Activated CD4-positive, alpha-beta T cell treated with anti-CD3 and anti-CD28 coated beads for 36 hours (primary cell): ENCODE results near the gene RTKN2. TPM values are rescaled to one million over a fixed set of nuclear protein-coding genes. Genes with fewer than 3 reads are reported as not detected.
"Not testable (repeated sequence)": the region's sequence is repeated elsewhere in the genome, so short reads cannot be mapped to it uniquely, and the experiment has no call there.

Experiments used
- ATAC-seq: fragments of 200-7000 bp; cut with Tn5 transposase; one replicate; pipeline ENCODE4 v1.10.0; 2021; ENCODE audit warnings: mild to moderate bottlenecking, moderate library complexity
- CTCF ChIA-PET: fragments of 350-600 bp; sonication (Branson Sonifier 250); formaldehyde crosslinking; loops from one replicate; lab custom pipeline; 2021; ENCODE audit warnings: antibody characterized with exemption; lab: Charles Lee
- POLR2A ChIA-PET: fragments of 350-600 bp; sonication (Branson Sonifier 250); formaldehyde crosslinking; loops from one replicate; lab custom pipeline; 2021; ENCODE audit warnings: antibody characterized with exemption, inconsistent platforms; lab: Charles Lee
- DNase-seq: peaks from one replicate; pipeline ENCODE4 v3.0.0-alpha.2; 2020
- H3K27ac Mint-ChIP-seq: one replicate; pipeline ENCODE4 v1.8.0; 2021; ENCODE audit warnings: mixed read lengths
- H3K27me3 Mint-ChIP-seq: one replicate; pipeline ENCODE4 v1.8.0; 2021; ENCODE audit warnings: mixed read lengths
- H3K36me3 Mint-ChIP-seq: one replicate; pipeline ENCODE4 v1.8.0; 2021; ENCODE audit warnings: low read depth, mixed read lengths
- H3K4me1 Mint-ChIP-seq: one replicate; pipeline ENCODE4 v1.8.0; 2021; ENCODE audit warnings: mixed read lengths
- H3K4me3 Mint-ChIP-seq: one replicate; pipeline ENCODE4 v1.8.0; 2021; ENCODE audit warnings: mild to moderate bottlenecking, moderate library complexity, mixed read lengths
- H3K9me3 Mint-ChIP-seq: one replicate; pipeline ENCODE4 v1.8.0; 2021; ENCODE audit warnings: low read depth, mixed read lengths
- intact Hi-C, 2 experiments: fragments of 100-400 bp; cut with DNase I in 1 of 2; cut with micrococcal nuclease in 1 of 2; formaldehyde crosslinking; loops; one replicate each; pipeline versions ENCODE4 v1.14.2 to v1.15.1; 2022 to 2024; cut with DNase I, micrococcal nuclease
- total RNA-seq, 2 experiments: library from RNA; stranded (reverse); gene quantifications; one replicate each; pipeline ENCODE4 v1.2.3, GENCODE V29; 2021

RTKN2 gene
- total RNA-seq, 2 experiments from 2014 or later, result 4.8 TPM

- ATAC-seq, H3K27me3 Mint-ChIP-seq, H3K4me1 Mint-ChIP-seq, H3K4me3 Mint-ChIP-seq, H3K36me3 Mint-ChIP-seq, intact Hi-C loops, H3K27ac Mint-ChIP-seq, DNase-seq, H3K9me3 Mint-ChIP-seq: not testable (repeated sequence)
- ChIA-PET POLR2A (interaction anchor here (0.6 kb wide), 1 partner anchor 156 kb away, joined by 5 read pairs; no protein-coding TSS in a partner anchor), CTCF (interaction anchor here (1.1 kb wide), 1 partner anchor 17 kb away, joined by 3 read pairs; no protein-coding TSS in a partner anchor)
These were observed 12.7 kb upstream of the RTKN2 start for GRCh38 chr10:62281348-62281747.

- H3K9me3 Mint-ChIP-seq, H3K4me1 Mint-ChIP-seq, ATAC-seq, H3K27ac Mint-ChIP-seq, DNase-seq, POLR2A ChIA-PET, CTCF ChIA-PET, intact Hi-C loops, H3K27me3 Mint-ChIP-seq, H3K36me3 Mint-ChIP-seq, H3K4me3 Mint-ChIP-seq: not testable (repeated sequence)
These were observed 11.7 kb upstream of the RTKN2 start for GRCh38 chr10:62280392-62280791.

- no peaks in the 10 kb centered on the region for H3K4me1 Mint-ChIP-seq
- POLR2A ChIA-PET, result no interaction called here
- no peak for ATAC-seq
- no peak overlapping the region for H3K27ac Mint-ChIP-seq
- H3K36me3 Mint-ChIP-seq, result no peaks in the 10 kb centered on the region
- H3K27me3 Mint-ChIP-seq, result no peaks in the 10 kb centered on the region
- intact Hi-C loops, result loop anchor here in 1 of 2 experiments (5.0 kb wide), 1 partner anchor 1591 kb away; no protein-coding TSS in a partner anchor
- H3K9me3 Mint-ChIP-seq, result no peaks in the 10 kb centered on the region
- DNase-seq, result no peak
- CTCF ChIA-PET, result no interaction called here
- no peak overlapping the region for H3K4me3 Mint-ChIP-seq
These were observed 9.8 kb upstream of the RTKN2 start for GRCh38 chr10:62278441-62278910.

GRCh38 chr10:62277971-62278370 lies 9.3 kb upstream of the RTKN2 start:
- H3K9me3 Mint-ChIP-seq, result no peaks in the 10 kb centered on the region

GRCh38 chr10:62270020-62270419 lies 1.4 kb upstream of the RTKN2 start:
- Mint-ChIP-seq H3K4me1 (peaks cover 14% of the 10 kb centered on the region), H3K36me3 (no peaks in the 10 kb centered on the region), H3K27me3 (peaks cover 31% of the 10 kb centered on the region), H3K9me3 (no peaks in the 10 kb centered on the region), H3K4me3 (peak overlapping the region; percentile 82), H3K27ac (no peak overlapping the region)
- ChIA-PET CTCF (interaction anchor here (0.9 to 3.7 kb wide), 2 partner anchors 25 to 167 kb away, joined by 4 to 14 read pairs; no protein-coding TSS in a partner anchor), POLR2A (interaction anchor here (0.6 kb wide), 1 partner anchor 680 kb away, joined by 4 read pairs; no protein-coding TSS in a partner anchor)
- ATAC-seq (peak; percentile 64), DNase-seq (peak; percentile 30)
- intact Hi-C loops, result no loop called here

More at GRCh38 chr10:62277971-62278370, 9.3 kb upstream of the RTKN2 start:
- ChIA-PET POLR2A (no interaction called here), CTCF (no interaction called here)
- Mint-ChIP-seq H3K27ac (no peak overlapping the region), H3K4me1 (no peaks in the 10 kb centered on the region), H3K4me3 (no peak overlapping the region), H3K27me3 (no peaks in the 10 kb centered on the region), H3K36me3 (no peaks in the 10 kb centered on the region)
- ATAC-seq (no peak), DNase-seq (no peak)
- intact Hi-C loops, result loop anchor here in 1 of 2 experiments (5.0 kb wide), 1 partner anchor 1591 kb away; no protein-coding TSS in a partner anchor

- intact Hi-C loops, result loop anchor here (1.0 to 5.0 kb wide), 3 partner anchors 104 to 165 kb away; partner anchors contain the start of gene ZNF365 (in 1 of the 2)
- peaks cover 31% of the 10 kb centered on the region for H3K27me3 Mint-ChIP-seq
- H3K27ac Mint-ChIP-seq, result no peak overlapping the region
- no peaks in the 10 kb centered on the region for H3K36me3 Mint-ChIP-seq
- DNase-seq, result peak; percentile 33
- ChIA-PET POLR2A (interaction anchor here (0.6 kb wide), 1 partner anchor 204 kb away, joined by 4 read pairs; no protein-coding TSS in a partner anchor), CTCF (interaction anchor here (3.7 kb wide), 1 partner anchor 23 kb away, joined by 14 read pairs; no protein-coding TSS in a partner anchor)
- H3K4me1 Mint-ChIP-seq, result peaks cover 14% of the 10 kb centered on the region
- no peak for ATAC-seq
- no peaks in the 10 kb centered on the region for H3K9me3 Mint-ChIP-seq
- H3K4me3 Mint-ChIP-seq, result peak overlapping the region; percentile 82
These were observed 631 bp downstream of the RTKN2 start for GRCh38 chr10:62268027-62268398.

- H3K9me3 Mint-ChIP-seq, result no peaks in the 10 kb centered on the region
- ChIA-PET POLR2A (no interaction called here), CTCF (interaction anchor here (0.8 to 3.2 kb wide), 6 partner anchors 11 to 370 kb away, joined by 3 to 14 read pairs (median 3); no protein-coding TSS in a partner anchor)
- intact Hi-C loops, result loop anchor here in 1 of 2 experiments (5.0 kb wide), 1 partner anchor 106 kb away; the partner anchor contains the start of gene ZNF365
- H3K27me3 Mint-ChIP-seq, result peaks cover 27% of the 10 kb centered on the region
- DNase-seq (no peak), ATAC-seq (no peak)
- H3K27ac Mint-ChIP-seq, result no peak overlapping the region
- H3K4me1 Mint-ChIP-seq, result peaks cover 14% of the 10 kb centered on the region
- H3K36me3 Mint-ChIP-seq, result no peaks in the 10 kb centered on the region
- H3K4me3 Mint-ChIP-seq, result no peak overlapping the region
These were observed 2.0 kb downstream of the RTKN2 start for GRCh38 chr10:62266611-62267010.

GRCh38 chr10:62266147-62266546 lies 2.5 kb downstream of the RTKN2 start:
- Mint-ChIP-seq H3K36me3 (no peaks in the 10 kb centered on the region), H3K4me3 (no peak overlapping the region), H3K4me1 (peaks cover 14% of the 10 kb centered on the region), H3K27me3 (peaks cover 22% of the 10 kb centered on the region), H3K27ac (no peak overlapping the region), H3K9me3 (no peaks in the 10 kb centered on the region)
- intact Hi-C loops, result loop anchor here in 1 of 2 experiments (5.0 kb wide), 1 partner anchor 106 kb away; the partner anchor contains the start of gene ZNF365
- ATAC-seq, result no peak
- CTCF ChIA-PET, result interaction anchor here (0.8 to 3.2 kb wide), 7 partner anchors 10 to 369 kb away, joined by 3 to 14 read pairs (median 3); no protein-coding TSS in a partner anchor
- POLR2A ChIA-PET, result no interaction called here
- DNase-seq, result no peak

GRCh38 chr10:62264702-62265436 lies 3.8 kb downstream of the RTKN2 start:
- ChIA-PET POLR2A (no interaction called here), CTCF (interaction anchor here (0.5 to 4.5 kb wide), 39 partner anchors 9 to 1623 kb away, joined by 3 to 22 read pairs (median 3); no protein-coding TSS in a partner anchor)
- peak; percentile 12 for ATAC-seq
- no peaks in the 10 kb centered on the region for H3K36me3 Mint-ChIP-seq
- no peak overlapping the region for H3K4me3 Mint-ChIP-seq
- intact Hi-C loops, result loop anchor here in 1 of 2 experiments (5.0 kb wide), 1 partner anchor 107 kb away; the partner anchor contains the start of gene ZNF365
- DNase-seq, result no peak
- H3K27ac Mint-ChIP-seq, result no peak overlapping the region
- peaks cover 15% of the 10 kb centered on the region for H3K27me3 Mint-ChIP-seq
- H3K4me1 Mint-ChIP-seq, result peaks cover 14% of the 10 kb centered on the region
- no peaks in the 10 kb centered on the region for H3K9me3 Mint-ChIP-seq

GRCh38 chr10:62264126-62264525 lies 4.5 kb downstream of the RTKN2 start:
- ChIA-PET POLR2A (no interaction called here), CTCF (interaction anchor here (0.5 to 4.5 kb wide), 27 partner anchors 8 to 1555 kb away, joined by 3 to 22 read pairs (median 3); no protein-coding TSS in a partner anchor)
- no peak overlapping the region for H3K27ac Mint-ChIP-seq
- peaks cover 9% of the 10 kb centered on the region for H3K4me1 Mint-ChIP-seq
- H3K9me3 Mint-ChIP-seq, result no peaks in the 10 kb centered on the region
- H3K27me3 Mint-ChIP-seq, result peaks cover 11% of the 10 kb centered on the region
- ATAC-seq (no peak), DNase-seq (no peak)
- intact Hi-C loops, result no loop called here
- no peak overlapping the region for H3K4me3 Mint-ChIP-seq
- H3K36me3 Mint-ChIP-seq, result peaks cover 1% of the 10 kb centered on the region

- intact Hi-C loops, result no loop called here
- ATAC-seq (no peak), DNase-seq (no peak)
- H3K36me3 Mint-ChIP-seq, result peaks cover 1% of the 10 kb centered on the region
- H3K4me1 Mint-ChIP-seq, result no peaks in the 10 kb centered on the region
- no peak overlapping the region for H3K27ac Mint-ChIP-seq
- ChIA-PET CTCF (interaction anchor here (0.9 to 4.5 kb wide), 4 partner anchors 12 to 387 kb away, joined by 4 to 22 read pairs (median 6); no protein-coding TSS in a partner anchor), POLR2A (interaction anchor here (0.6 kb wide), 1 partner anchor 1504 kb away, joined by 11 read pairs; no protein-coding TSS in a partner anchor)
- no peaks in the 10 kb centered on the region for H3K9me3 Mint-ChIP-seq
- no peak overlapping the region for H3K4me3 Mint-ChIP-seq
- H3K27me3 Mint-ChIP-seq, result no peaks in the 10 kb centered on the region
These were observed 7.0 kb downstream of the RTKN2 start for GRCh38 chr10:62261666-62262065.
